HG03558 (cell line): ENCODE measurements around the gene CTRL.

Experiments used
- ATAC-seq: cut with Tn5 transposase; IDR thresholded peaks from one replicate; pipeline ENCODE4 v1.9.1; 2021; ENCODE audit warnings: moderate number of reproducible peaks; ENCODE audit not compliant: unreplicated experiment; ENCODE audit errors: extremely low read depth

CTRL gene

DNA sequence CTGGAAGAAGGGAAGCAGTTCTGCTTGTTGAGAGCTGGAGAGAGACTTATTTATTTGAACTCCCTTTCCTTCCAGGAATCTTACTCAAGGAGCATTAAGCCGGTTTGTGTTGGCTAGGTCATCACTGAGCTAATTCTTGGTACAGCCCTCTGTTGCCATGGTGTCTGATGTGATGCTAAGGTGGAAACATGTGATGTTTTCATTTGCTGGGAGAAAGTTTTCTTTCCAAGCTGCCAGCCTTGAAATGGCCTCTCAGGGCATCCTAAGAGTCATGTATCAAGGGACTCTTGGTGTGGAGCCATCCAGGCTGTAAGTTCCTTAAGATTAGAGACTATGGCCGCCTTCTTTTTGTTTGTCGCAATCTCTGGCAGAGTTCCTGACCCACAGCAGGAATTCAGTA lies 34.4 kb downstream of the CTRL start:
- ATAC-seq: no peak

DNA sequence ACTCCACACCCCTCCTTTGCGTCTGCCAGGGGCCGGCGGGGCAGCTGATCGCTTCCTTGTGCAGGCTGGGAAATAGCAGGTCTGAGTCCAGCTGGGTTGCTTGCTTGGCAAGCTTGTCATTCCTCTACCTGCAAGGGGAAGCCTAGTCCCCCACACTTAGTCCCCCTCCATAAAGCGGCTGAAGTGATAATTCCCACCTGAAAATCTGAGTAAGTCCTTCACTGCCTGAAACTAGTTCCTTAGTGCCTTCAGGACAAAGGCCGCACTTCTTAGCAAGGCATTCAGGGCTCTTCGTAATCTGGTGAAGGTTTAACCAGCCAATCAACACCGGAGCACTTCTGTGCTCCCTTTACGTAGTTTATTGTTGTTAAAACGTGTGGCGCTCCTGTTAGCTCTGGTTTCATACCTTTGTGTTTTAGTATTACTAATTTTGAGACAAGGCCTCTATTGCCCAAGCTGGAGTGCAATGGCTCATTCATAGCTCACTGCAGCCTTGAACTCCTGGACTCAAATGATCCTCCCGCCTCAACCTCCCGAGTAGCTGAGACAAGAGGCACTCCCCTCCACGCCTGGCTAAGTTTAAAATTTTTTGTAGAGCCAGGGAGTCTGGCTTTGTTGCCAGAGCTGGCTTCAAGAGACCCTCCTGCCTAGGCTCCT lies 37.8 kb downstream of the CTRL start:
- no peak for ATAC-seq

- no peak for ATAC-seq
Measured at GRCh38 chr16:67892899-67893742, 38.5 kb downstream of the CTRL start, which contains the start of gene PSKH1. Gene PSKH1, plus strand, starts transcription at chr16:67893254. Its CDS starts 15,496 bp downstream, at chr16:67908750.

DNA sequence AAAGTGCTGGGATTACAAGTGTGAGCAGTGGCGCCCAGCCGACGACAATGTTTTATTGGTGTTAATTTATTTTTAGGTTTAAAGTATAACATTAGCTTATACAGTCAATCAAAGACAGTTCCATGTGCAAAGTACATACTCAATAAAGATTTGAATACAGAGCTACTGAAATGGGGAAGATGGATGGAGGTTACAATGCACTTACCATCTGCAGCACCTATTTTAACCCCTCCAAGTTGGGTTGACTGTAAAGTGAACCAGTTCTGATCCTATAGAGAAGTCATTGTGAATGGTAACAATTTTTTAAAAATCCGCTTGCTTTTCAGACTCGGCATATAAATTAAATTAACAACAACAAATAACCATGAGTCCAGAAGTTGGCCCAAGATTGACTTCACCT lies 39.3 kb downstream of the CTRL start:
- no peak for ATAC-seq

DNA sequence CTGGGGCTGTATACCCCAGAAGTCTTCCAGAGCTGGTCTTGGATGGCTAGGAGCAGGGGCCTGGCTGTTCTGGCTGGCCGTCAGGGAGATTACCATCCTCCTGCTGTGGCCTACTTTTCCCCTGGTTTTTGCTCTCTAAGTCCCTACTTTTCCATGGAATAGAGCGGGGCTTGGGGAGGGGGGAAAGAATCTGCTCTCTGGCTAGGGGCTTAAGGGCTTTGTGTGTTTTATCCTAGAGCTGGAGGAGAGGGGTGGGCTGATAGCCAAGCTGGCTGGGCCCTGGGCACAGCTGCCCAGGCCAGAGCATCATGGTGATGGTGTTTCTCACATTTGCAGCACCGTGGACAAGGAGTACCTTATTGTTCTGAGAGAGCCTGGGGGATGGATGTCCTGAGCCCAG lies 43.3 kb downstream of the CTRL start:
- ATAC-seq: no peak

DNA sequence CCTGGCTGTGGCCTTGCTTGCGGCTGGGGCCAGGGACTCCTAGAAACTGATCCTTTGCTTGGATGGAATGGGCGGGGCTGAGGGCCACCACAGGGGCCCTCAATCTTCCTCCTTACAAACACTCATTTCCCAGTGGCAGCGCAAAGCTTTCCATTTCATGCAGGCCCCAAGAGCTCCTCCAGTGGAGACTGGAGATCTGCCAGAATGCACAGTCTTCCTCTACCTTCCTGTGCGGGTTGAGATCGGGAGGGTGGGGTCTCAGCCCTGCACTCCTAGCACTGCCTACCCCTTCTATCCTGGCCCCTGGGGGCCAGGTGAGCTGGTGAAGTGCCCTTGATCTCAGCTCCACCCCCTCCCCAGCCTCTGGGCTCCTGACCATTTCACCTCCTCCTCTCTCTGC lies 45.3 kb downstream of the CTRL start:
- ATAC-seq: no peak

DNA sequence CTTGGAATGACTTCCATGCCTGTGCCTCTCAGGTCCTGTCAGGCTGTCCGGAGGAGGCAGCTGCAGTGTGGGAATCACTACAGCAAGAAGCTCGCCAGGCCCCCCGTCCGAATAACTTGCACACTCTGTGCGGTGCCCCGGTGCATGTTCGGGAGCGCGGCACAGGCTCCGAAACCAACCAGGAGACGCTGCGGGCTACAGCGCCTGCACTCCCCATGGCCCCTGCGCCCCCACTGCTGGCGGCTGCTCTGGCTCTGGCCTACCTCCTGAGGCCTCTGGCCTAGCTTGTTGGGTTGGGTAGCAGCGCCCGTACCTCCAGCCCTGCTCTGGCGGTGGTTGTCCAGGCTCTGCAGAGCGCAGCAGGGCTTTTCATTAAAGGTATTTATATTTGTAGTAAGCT lies 45.7 kb downstream of the CTRL start:
- no peak for ATAC-seq

DNA sequence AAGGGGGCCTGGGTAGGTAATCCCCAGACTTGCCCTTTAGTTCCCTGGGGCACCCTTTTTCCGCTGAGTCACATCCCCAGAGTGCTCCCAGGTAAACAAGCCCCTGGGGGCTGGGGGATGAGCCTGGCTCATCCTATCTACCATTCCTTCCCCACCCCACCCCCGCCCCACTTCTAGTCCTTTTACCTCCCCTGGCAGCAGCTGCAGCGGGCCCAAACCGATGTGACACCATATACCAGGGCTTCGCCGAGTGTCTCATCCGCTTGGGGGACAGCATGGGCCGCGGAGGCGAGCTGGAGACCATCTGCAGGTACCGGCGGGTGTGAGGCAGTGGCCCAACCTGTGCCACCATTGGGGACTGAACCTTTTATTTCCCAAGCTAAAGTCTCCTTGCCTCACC lies 46.1 kb downstream of the CTRL start:
- ATAC-seq: no peak

- ATAC-seq: no peak
Measured at GRCh38 chr16:67884684-67885083, 47.0 kb downstream of the CTRL start, which contains the start of gene NRN1L. Gene NRN1L, plus strand, starts transcription at chr16:67884885. Its CDS starts 19 bp downstream, at chr16:67884904.

GRCh38 chr16:67883872-67884261 lies 47.8 kb downstream of the CTRL start:
- no peak for ATAC-seq

- ATAC-seq: no peak
Measured at GRCh38 chr16:67883146-67883871, 48.4 kb downstream of the CTRL start.

GRCh38 chr16:67882374-67883145 lies 49.1 kb downstream of the CTRL start:
- ATAC-seq: no peak

- no peak for ATAC-seq
Measured at GRCh38 chr16:67881621-67882161, 50.0 kb downstream of the CTRL start.

DNA sequence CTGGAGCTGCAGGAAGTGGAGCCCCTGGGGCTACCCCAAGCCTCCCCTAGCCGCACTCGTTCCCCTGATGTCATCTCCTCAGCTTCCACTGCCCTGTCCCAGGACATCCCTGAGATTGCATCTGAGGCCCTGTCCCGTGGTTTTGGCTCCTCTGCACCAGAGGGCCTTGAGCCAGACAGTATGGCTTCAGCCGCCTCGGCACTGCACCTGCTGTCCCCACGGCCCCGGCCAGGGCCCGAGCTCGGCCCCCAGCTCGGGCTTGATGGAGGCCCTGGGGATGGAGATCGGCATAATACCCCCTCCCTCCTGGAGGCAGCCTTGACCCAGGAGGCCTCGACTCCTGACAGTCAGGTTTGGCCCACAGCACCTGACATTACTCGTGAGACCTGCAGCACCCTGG lies 51.1 kb downstream of the CTRL start:
- ATAC-seq: no peak

DNA sequence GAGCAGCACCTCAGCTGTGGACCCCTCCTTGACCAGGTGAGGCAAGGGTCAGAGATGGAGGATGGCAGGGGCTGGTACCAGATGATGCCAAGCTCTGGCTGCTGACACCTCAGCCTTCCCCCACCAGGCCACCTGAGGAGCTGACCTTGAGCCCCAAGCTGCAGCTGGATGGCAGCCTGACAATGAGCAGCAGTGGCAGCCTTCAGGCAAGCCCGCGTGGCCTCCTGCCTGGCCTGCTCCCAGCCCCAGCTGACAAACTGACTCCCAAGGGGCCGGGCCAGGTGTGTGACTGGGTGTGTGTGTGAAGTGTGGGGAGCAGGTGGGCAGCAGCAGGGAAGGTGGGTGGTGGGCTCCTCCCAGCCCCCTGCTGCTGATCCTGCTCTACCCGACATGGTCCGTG lies 51.7 kb downstream of the CTRL start:
- no peak for ATAC-seq
